CD4-positive, alpha-beta T cell treated with Interleukin-17A for 4 hours (primary cell): ENCODE measurements around the gene RFC4.

Experiments
- DNase-seq: peaks from one replicate; pipeline ENCODE4 v3.0.0-alpha.2; 2020; ENCODE audit warnings: mixed read lengths

RFC4 gene

DNA sequence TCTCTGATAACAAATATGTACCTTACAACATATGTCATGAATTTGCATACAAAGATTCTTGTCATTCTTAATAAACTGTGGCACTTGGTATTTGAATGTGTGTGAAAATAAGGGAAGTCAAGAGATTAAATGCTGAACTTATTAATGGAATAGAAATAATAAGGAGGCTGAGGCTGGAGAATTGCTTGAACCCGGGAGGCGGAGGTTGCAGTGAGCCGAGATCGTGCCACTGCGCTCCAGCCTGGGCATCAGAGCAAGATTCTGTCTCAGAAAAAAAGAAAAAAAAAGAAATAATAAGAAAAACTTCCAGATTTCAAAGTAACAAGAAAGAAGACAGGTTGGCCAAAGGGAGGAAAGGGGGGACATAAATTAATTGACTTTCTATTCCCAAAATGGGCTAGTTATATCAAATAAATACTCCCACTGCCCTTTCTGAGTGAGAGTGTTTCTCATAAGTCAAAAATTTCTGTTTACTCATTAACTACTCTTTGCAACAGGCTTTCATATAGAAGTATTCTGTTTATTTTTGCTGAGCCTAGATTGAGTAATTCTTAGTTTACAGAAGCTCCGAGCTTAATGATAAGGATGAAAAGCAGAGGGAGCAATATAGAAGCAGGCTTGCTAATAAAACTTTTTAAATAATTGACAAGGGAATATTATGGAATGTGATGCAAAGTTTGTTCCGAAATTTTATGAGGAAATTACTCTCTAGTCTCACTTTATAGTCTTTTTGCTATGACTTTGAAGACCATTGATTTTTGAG lies 63.5 kb downstream of the RFC4 start:
- DNase-seq, result no peak
